Ovary (tissue), 9 donors: ENCODE results near the gene ITGAX. TPM values are rescaled to one million over a fixed set of nuclear protein-coding genes. Genes with fewer than 3 reads are reported as not detected.

ENCODE experiments used
- DNase-seq, 5 donors: peaks; one replicate each; pipeline ENCODE4 v3.0.0-alpha.2; 2019 to 2020
- H3K27ac ChIP-seq, 2 donors: fragments of 200-600 bp; one replicate each; pipeline versions ENCODE4 v1.5.1 to v1.8.0; 2019 to 2022
- H3K27me3 ChIP-seq: fragments of 200-600 bp; one replicate; pipeline ENCODE4 v1.8.0; 2022
- H3K36me3 ChIP-seq: fragments of 200-600 bp; sonication (generic); one replicate; pipeline ENCODE4 v1.5.1; 2019
- H3K4me1 ChIP-seq: one replicate; pipeline ENCODE4 v1.8.1; 2013; ENCODE audit warnings: mild to moderate bottlenecking, moderate library complexity; ENCODE audit not compliant: insufficient read depth
- H3K4me3 ChIP-seq: fragments of 200-600 bp; sonication (generic); one replicate; pipeline ENCODE4 v1.5.1; 2017
- H3K9me3 ChIP-seq, 2 donors: fragments of 200-600 bp in 1 of 2; sonication (generic) in 1 of 2; one replicate each; pipeline versions ENCODE4 v1.5.1 to v1.8.1; 2013 to 2019; ENCODE audit warnings: mild to moderate bottlenecking in 1 of 2, moderate library complexity in 1 of 2
- CTCF ChIP-seq, 3 donors: fragments of 450-650 bp in 2 of 3; fragments of 200-600 bp in 1 of 3; IDR thresholded peaks; one replicate each; pipeline versions ENCODE4 v1.5.1 to v1.8.0; 2016 to 2022; ENCODE audit warnings: antibody characterized with exemption in 3 of 3, mild to moderate bottlenecking in 1 of 3
- EP300 ChIP-seq: sonication (generic); formaldehyde crosslinking; IDR thresholded peaks from one replicate; pipeline ENCODE4 v1.6.1; 2017; ENCODE audit warnings: antibody characterized with exemption
- POLR2A ChIP-seq: fragments of 450-650 bp; IDR thresholded peaks from one replicate; pipeline ENCODE4 v1.6.1; 2017; ENCODE audit warnings: antibody characterized with exemption, mild to moderate bottlenecking, moderate library complexity
- WGBS, 3 donors: extraction: QIAGEN DNeasy Blood & Tissue Kit in 1 of 3; methylation state at CpG; one replicate each; pipeline versions ENCODE4 v1.1.5 to v1.1.7; 2013 to 2017; 5-methylcytosine and 5-hydroxymethylcytosine counted together
- intact Hi-C, 4 donors: fragments of 100-400 bp; cut with DNase I; formaldehyde crosslinking; loops; one replicate each; pipeline versions ENCODE4 v1.11.0 to v1.15.1; 2022 to 2023
- polyA plus RNA-seq, 2 donors: library from polyadenylated mRNA; stranded (reverse); fragments of 200-250 nt in 1 of 2; fragments of 350-450 nt in 1 of 2; fragmentation: Illumina TruSeq in 1 of 2; extraction: RNeasy Lipid Tissue Mini Kit (QIAGEN cat#74804) in 1 of 2; gene quantifications; one replicate each; pipeline ENCODE4 v1.2.3, GENCODE V29; 2013 to 2014
- total RNA-seq, 7 donors: library from RNA; depleted of rRNA in 2 of 7; stranded (reverse); fragments of >200 nt in 2 of 7; fragmentation: NEBNext Ultra II Directional in 3 of 7; extraction: Animal tissue kit (Norgen Biotek cat#: 25700) in 3 of 7; gene quantifications; one replicate each; pipeline versions ENCODE4 v1.1.0 to v1.2.4, GENCODE V29; 2016 to 2023
- donor health status: DM: no; HTN: no; CAD: no; lungs with moderate emphysema.
- donor health status: DM: no; HTN: no; CAD: no.
- donor health status: Bipolar disorder and iron deficiency.
- donor health status: DM: yes; HTN: yes; CAD: no.
- donor health status: DM: no; HTN: no; CAD: no.
- donor health status: DM: yes; HTN: yes; CAD: no.

ITGAX gene
- total and polyA plus RNA-seq, 9 donors: 0.56 to 13.9 (median 2.0) TPM

DNA sequence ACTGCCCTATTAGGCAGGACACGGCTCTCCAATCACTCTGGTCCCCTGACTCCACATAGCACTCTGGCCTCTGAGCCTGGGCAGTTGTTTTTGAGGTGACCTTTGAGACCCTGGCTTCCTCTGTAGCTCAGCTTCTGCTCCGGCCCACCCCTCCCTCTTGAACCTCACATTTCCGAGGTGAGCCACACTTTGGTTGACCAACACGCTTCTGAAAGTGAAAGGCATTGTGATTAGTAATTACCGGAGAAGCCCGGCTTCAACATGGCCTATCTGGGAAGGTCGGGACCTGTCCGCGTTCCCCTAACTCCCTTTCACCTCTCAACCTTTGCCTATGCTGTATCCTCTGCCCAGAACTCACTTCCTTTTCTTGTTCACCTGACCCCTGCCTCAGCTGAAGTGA is 10.3 kb upstream of the ITGAX start:
- DNase-seq: no peak
- WGBS, 3 donors: 58 to 66% (median 62%) methylated on average over 9 of the region's 9 CpGs

DNA sequence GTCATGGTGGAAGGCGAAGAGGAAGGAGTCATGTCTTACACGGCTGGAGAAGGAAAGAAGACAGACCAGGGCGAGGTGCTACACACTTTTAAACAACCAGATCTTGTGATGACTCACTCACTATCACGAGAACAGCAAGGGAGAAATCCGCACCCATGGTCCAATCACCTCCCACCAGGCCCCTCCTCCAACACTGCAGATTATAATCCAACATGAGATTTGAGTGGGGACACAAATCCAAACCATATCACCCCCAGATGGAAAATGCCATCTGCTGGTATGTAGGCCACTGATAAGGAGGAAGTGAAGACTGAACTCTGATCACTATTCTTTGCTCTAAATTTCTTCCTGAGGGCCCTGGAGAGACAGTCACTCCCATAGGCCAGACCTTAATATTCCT is 7.5 kb upstream of the ITGAX start:
- Histone ChIP-seq H3K9me3 (no peaks in the 10 kb centered on the region), H3K4me1 (no peaks in the 10 kb centered on the region), H3K27me3 (no peaks in the 10 kb centered on the region), H3K4me3 (no peak overlapping the region), H3K27ac (no peak overlapping the region), H3K36me3 (no peaks in the 10 kb centered on the region)
- TF ChIP-seq EP300: no peak
- TF ChIP-seq CTCF (IDR thresholded peaks at IDR 0.05): no peak
- TF ChIP-seq POLR2A: no peak
- no peak for DNase-seq
- WGBS, 3 donors: 78 to 80% (median 78%) methylated on average over 5 of the region's 5 CpGs
- intact Hi-C loops: no loop called here

More for the DNA sequence above, 10.3 kb upstream of the ITGAX start:
- Histone ChIP-seq H3K27me3 (no peaks in the 10 kb centered on the region), H3K9me3 (no peaks in the 10 kb centered on the region), H3K4me1 (no peaks in the 10 kb centered on the region), H3K36me3 (no peaks in the 10 kb centered on the region), H3K27ac (no peak overlapping the region), H3K4me3 (no peak overlapping the region)
- no peak for TF ChIP-seq POLR2A
- no peak for TF ChIP-seq EP300
- TF ChIP-seq CTCF (IDR thresholded peaks at IDR 0.05): no peak
- intact Hi-C loops: no loop called here

DNA sequence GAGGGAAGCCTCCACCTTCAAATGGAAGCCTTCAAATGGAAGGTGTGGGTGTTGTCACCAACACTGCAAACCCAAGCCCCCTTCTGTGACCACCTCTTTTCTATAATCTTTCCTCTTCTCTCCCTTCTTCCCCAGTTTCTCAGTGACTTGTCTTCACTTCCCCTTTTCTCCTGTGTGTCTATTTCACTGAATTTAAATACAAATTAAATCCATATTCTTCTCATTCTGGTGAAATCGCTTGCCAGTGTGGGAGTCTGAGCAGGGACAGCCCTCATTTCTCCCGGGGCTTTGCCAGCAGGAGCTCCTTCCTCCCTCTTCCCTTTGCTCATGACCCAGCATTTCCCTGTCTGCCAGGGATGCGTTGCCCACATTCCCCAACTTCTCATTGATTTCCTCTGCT is 6.4 kb upstream of the ITGAX start:
- 34 to 52% (median 45%) methylated on average over 3 of the region's 3 CpGs for WGBS, 3 donors
- H3K9me3 ChIP-seq: no peaks in the 10 kb centered on the region
- H3K27me3 ChIP-seq: no peaks in the 10 kb centered on the region
- H3K4me1 ChIP-seq: no peaks in the 10 kb centered on the region
- H3K27ac ChIP-seq: no peak overlapping the region
- H3K4me3 ChIP-seq: no peak overlapping the region
- no peaks in the 10 kb centered on the region for H3K36me3 ChIP-seq
- intact Hi-C loops: no loop called here
- DNase-seq: no peak
- TF ChIP-seq CTCF (IDR thresholded peaks at IDR 0.05) (no peak), POLR2A (no peak), EP300 (no peak)

DNA sequence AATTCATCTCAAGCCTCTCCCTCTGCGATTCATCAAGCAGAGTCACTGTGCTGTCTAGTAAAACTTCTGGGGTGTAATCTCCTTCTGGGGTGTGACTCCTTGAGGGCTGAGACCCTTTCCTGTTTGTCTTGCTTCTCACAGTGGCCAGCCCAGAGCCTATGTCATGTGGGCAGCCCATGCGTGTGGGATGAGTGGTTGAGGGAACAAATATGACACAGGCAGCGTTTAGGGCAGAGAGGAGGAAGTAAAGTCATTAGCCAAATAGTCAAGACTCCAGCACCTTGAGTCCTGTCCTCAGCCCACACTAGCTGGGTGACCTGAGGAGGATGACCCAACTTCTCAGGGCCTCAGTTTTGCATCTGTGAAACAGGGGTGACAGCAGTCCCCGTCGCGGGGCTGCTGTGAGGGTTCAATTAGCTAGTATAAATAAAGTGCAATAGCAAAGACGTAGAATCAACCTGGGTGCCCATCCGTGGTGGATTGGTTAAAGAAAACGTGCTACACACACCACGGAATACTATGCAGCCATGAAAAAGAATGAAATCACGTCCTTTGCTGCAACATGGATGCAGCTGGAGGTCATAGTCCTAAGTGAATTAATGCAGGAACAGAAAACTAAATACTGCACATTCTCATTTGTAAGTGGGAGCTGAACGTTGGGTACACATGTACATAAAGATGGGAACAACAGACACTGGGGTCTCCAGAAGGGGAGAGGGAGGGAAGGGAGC is 4.5 kb upstream of the ITGAX start:
- Histone ChIP-seq H3K4me1 (no peaks in the 10 kb centered on the region), H3K27me3 (no peaks in the 10 kb centered on the region), H3K4me3 (no peak overlapping the region), H3K27ac (no peak overlapping the region), H3K9me3 (no peaks in the 10 kb centered on the region), H3K36me3 (no peaks in the 10 kb centered on the region)
- no peak for DNase-seq
- WGBS, 3 donors: 72 to 82% (median 78%) methylated on average over 12 of the region's 12 CpGs
- TF ChIP-seq POLR2A: no peak
- TF ChIP-seq CTCF (IDR thresholded peaks at IDR 0.05): no peak
- TF ChIP-seq EP300: no peak
- intact Hi-C loops: no loop called here
